H1 (cell line): ENCODE results near the gene HOXB3. TPM values are rescaled to one million over a fixed set of nuclear protein-coding genes. Genes with fewer than 3 reads are reported as not detected.
A peak's percentile ranks its signal among the peaks of the same experiment; 100 is the strongest.

Source experiments
- RNF2 ChIP-seq: fragments of 200-900, 300-1000 bp; sonication (generic); IDR thresholded peaks from 2 replicates; pipeline ENCODE4 v1.7.1; 2016; ENCODE audit warnings: borderline replicate concordance, low read depth, mild to moderate bottlenecking, antibody characterized with exemption, low read length; ENCODE audit not compliant: poor library complexity, severe bottlenecking; ENCODE audit errors: missing control alignments
- SP2 ChIP-seq: IDR thresholded peaks from 2 replicates; pipeline ENCODE4 v1.6.1; 2012; ENCODE audit warnings: mild to moderate bottlenecking, low read length, inconsistent platforms
- TAF1 ChIP-seq: IDR thresholded peaks from 2 replicates; pipeline ENCODE4 v1.6.1; 2011; ENCODE audit warnings: mild to moderate bottlenecking, low read depth, low read length
- polyA plus RNA-seq, 7 experiments: library from polyadenylated mRNA; depleted of rRNA in 3 of 7; stranded (reverse) in 5 of 7; unstranded in 2 of 7; fragments of >200 nt in 5 of 7; fragments of 200-250 nt in 2 of 7; gene quantifications; 1 replicate in 5 of 7; 2 replicates in 1 of 7; 4 replicates in 1 of 7; pipeline versions ENCODE4 v1.2.1 to v1.2.3, GENCODE V29; 2011 to 2013; ENCODE audit warnings: missing spikeins in 2 of 7, mixed read lengths in 2 of 7
- total RNA-seq: library from RNA; stranded (reverse); fragmentation: NEBNext Ultra II Directional; extraction: Animal tissue kit (Norgen Biotek cat#: 25700); gene quantifications from 2 replicates; pipeline ENCODE4 v1.2.1, GENCODE V29; 2021

Gene HOXB3
- total and polyA plus RNA-seq, 2 of the 8 experiments (the other 6 are each of a cell fraction or from before 2014, with no cell fraction given) = not detected

DNA sequence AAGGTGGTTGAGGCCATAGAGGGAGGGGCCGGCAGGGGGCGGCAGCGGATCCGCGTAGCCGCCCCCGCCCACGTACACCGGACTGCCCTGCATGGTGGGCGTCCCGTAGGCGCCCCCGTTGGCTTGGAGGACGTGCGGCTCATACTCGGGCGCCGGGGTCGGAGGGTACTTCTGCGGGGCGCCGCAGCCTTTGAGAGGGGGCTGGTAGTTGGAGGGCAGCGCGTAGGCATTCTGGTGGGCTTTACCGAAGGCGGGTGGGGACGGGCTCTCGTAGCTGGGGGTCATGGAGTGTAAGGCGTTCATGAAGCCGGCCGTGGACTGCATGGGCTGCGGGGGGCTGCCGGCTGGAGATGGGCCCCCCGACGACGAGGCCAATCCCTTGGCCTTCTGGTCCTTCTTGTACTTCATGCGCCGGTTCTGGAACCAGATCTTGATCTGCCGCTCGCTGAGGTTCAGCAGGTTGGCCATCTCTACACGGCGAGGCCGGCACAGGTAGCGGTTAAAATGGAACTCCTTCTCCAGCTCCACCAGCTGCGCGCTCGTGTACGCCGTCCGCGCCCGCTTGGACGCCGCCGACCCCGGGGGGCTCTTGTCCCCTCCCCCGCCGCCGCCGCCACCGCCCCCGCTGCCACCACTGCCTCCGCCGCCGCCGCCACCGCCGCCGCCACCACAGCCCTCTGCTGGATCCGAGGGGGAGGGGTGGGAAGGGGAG lies 39.4 kb downstream of the HOXB3 start (continued):
- TF ChIP-seq RNF2 (peak; percentile 75), SP2 (no peak), TAF1 (no peak)
- TF ChIP-seq, all 59 proteins: peak for 7
